HG02571 (cell line): ENCODE data around the gene PACS2.
"Not testable (repeated sequence)": the region's sequence is repeated elsewhere in the genome, so short reads cannot be mapped to it uniquely, and the experiment has no call there.

Experiments
- ATAC-seq: cut with Tn5 transposase; IDR thresholded peaks from one replicate; pipeline ENCODE4 v1.9.1; 2021; ENCODE audit warnings: mild to moderate bottlenecking, moderate library complexity; ENCODE audit not compliant: unreplicated experiment

The PACS2 gene

GRCh38 chr14:105287249-105288102 lies 27.1 kb upstream of the PACS2 start:
- no peak for ATAC-seq

- not testable (repeated sequence) for ATAC-seq
Measured at GRCh38 chr14:105288936-105289335, 25.6 kb upstream of the PACS2 start.

- no peak for ATAC-seq
Measured at GRCh38 chr14:105290621-105291346, 23.8 kb upstream of the PACS2 start.

- no peak for ATAC-seq
Measured at GRCh38 chr14:105292826-105293711, 21.5 kb upstream of the PACS2 start.

- ATAC-seq = no peak
Measured at GRCh38 chr14:105294142-105294597, 20.4 kb upstream of the PACS2 start.

GRCh38 chr14:105297311-105297710 lies 17.2 kb upstream of the PACS2 start:
- ATAC-seq = not testable (repeated sequence)

GRCh38 chr14:105299654-105300541 lies 14.7 kb upstream of the PACS2 start:
- peak; percentile 15 for ATAC-seq

- ATAC-seq = peak; percentile 83
Measured at GRCh38 chr14:105300542-105301102, 13.9 kb upstream of the PACS2 start, which contains the start of gene BRF1. Gene BRF1 (minus strand): TSS chr14:105301001. CDS start chr14:105300629, 372 bp downstream.

- peak; percentile 44 for ATAC-seq
Measured at GRCh38 chr14:105301103-105301914, 13.2 kb upstream of the PACS2 start.

- not testable (repeated sequence) for ATAC-seq
Measured at GRCh38 chr14:105301915-105302249, 12.7 kb upstream of the PACS2 start.

GRCh38 chr14:105303949-105304348 lies 10.6 kb upstream of the PACS2 start:
- ATAC-seq = no peak

GRCh38 chr14:105304565-105304964 lies 10.0 kb upstream of the PACS2 start:
- ATAC-seq = no peak

- ATAC-seq = no peak
Measured at GRCh38 chr14:105305345-105305744, 9.2 kb upstream of the PACS2 start.

GRCh38 chr14:105305791-105306190 lies 8.8 kb upstream of the PACS2 start:
- no peak for ATAC-seq

GRCh38 chr14:105307052-105307727 lies 7.4 kb upstream of the PACS2 start:
- ATAC-seq = no peak

- ATAC-seq = no peak
Measured at GRCh38 chr14:105309371-105309770, 5.2 kb upstream of the PACS2 start.

- no peak for ATAC-seq
Measured at GRCh38 chr14:105311838-105312237, 2.7 kb upstream of the PACS2 start.

- no peak for ATAC-seq
Measured at GRCh38 chr14:105312973-105313372, 1.6 kb upstream of the PACS2 start.
